Adrenal gland (tissue), 19 donors: ENCODE results near the gene KRTAP10-2. TPM values are rescaled to one million over a fixed set of nuclear protein-coding genes. Genes with fewer than 3 reads are reported as not detected.
"Not testable (repeated sequence)": the region's sequence is repeated elsewhere in the genome, so short reads cannot be mapped to it uniquely, and the experiment has no call there.

Experiments
- DNase-seq, 7 donors: peaks; one replicate each; pipeline ENCODE4 v3.0.0-alpha.2; 2019 to 2020
- H3K27ac ChIP-seq, 5 donors: fragments of 200-600 bp; sonication (generic) in 4 of 5; 1 replicate in 3 of 5; 2 replicates in 2 of 5; pipeline versions ENCODE4 v1.5.1 to v1.8.0; 2016 to 2020; ENCODE audit warnings: mild to moderate bottlenecking in 1 of 5
- H3K27me3 ChIP-seq: fragments of 200-600 bp; 2 replicates; pipeline ENCODE4 v1.8.0; 2021
- H3K36me3 ChIP-seq, 2 donors: fragments of 200-600 bp; replicated peaks in 1 of 2; 1 replicate in 1 of 2; 2 replicates in 1 of 2; pipeline versions ENCODE4 v1.5.1 to v1.8.0; 2018 to 2022
- H3K4me1 ChIP-seq, 2 donors: fragments of 200-600 bp; replicated peaks in 1 of 2; 1 replicate in 1 of 2; 2 replicates in 1 of 2; pipeline versions ENCODE4 v1.5.1 to v1.8.0; 2018 to 2021
- H3K4me3 ChIP-seq, 4 donors: fragments of 200-600 bp; sonication (generic) in 3 of 4; one replicate each; pipeline ENCODE4 v1.5.1; 2016 to 2018
- H3K9me3 ChIP-seq, 3 donors: fragments of 200-600 bp; sonication (generic) in 1 of 3; replicated peaks in 1 of 3; 1 replicate in 2 of 3; 2 replicates in 1 of 3; pipeline versions ENCODE4 v1.5.1 to v1.8.0; 2016 to 2021
- POLR2A ChIP-seq, 2 donors: fragments of 450-650 bp; IDR thresholded peaks; one replicate each; pipeline ENCODE4 v1.6.1; 2017; ENCODE audit warnings: antibody characterized with exemption in 2 of 2, mild to moderate bottlenecking in 2 of 2, moderate library complexity in 1 of 2
- WGBS, 4 donors: extraction: QIAGEN DNeasy Blood & Tissue Kit in 2 of 4; methylation state at CpG; one replicate each; pipeline versions ENCODE4 v1.1.5 to v1.1.7; 2013 to 2017; 5-methylcytosine and 5-hydroxymethylcytosine counted together
- intact Hi-C, 2 donors: fragments of 100-400 bp; cut with DNase I; formaldehyde crosslinking; loops; one replicate each; pipeline versions ENCODE4 v1.14.1 to v1.15.0; 2022 to 2023
- long read RNA-seq, 10 donors: library from polyadenylated mRNA in 3 of 10; unstranded in 2 of 10; stranded (forward) in 1 of 10; transcript quantifications; one replicate each; pipeline ENCODE4 v2.0.0 and lab custom pipeline, GENCODE V29; 2021 to 2026
- polyA plus RNA-seq, 3 donors: library from polyadenylated mRNA; stranded (reverse); fragments of 200-250 nt in 2 of 3; fragments of 350-450 nt in 1 of 3; fragmentation: Illumina TruSeq in 1 of 3; extraction: RNeasy Lipid Tissue Mini Kit (QIAGEN cat#74804) in 1 of 3; gene quantifications; one replicate each; pipeline ENCODE4 v1.2.3, GENCODE V29; 2013 to 2014
- total RNA-seq, 9 donors: library from RNA; depleted of rRNA in 4 of 9; stranded (reverse); fragments of >200 nt in 4 of 9; fragments of 120-200 nt in 1 of 9; fragmentation: NEBNext Ultra II Directional in 1 of 9; extraction: Animal tissue kit (Norgen Biotek cat#: 25700) in 1 of 9; gene quantifications; one replicate each; pipeline versions ENCODE4 v1.1.0 to v1.2.4, GENCODE V29; 2013 to 2023
- TF ChIP-seq, protein P1 (sequence below), 6 experiments: fragments of 450-650 bp in 4 of 6; fragments of 200-600 bp in 2 of 6; sonication (generic) in 1 of 6; IDR thresholded peaks; 1 replicate in 5 of 6; 2 replicates in 1 of 6; pipeline versions ENCODE4 v1.5.1 to v1.8.0; 2016 to 2021; ENCODE audit warnings: antibody characterized with exemption in 6 of 6, mild to moderate bottlenecking in 2 of 6, moderate library complexity in 1 of 6
- donor health status: healthy with polysubstance abuse.
- donor health status: Bipolar disorder and iron deficiency.
- donor health status: DM: yes; HTN: yes; CAD: no.
- donor health status: DM: no; HTN: no; CAD: no.
- donor health status: DM: no; HTN: no; CAD: no.
- donor health status: DM: yes; HTN: yes; CAD: no.

The KRTAP10-2 gene, protein sequence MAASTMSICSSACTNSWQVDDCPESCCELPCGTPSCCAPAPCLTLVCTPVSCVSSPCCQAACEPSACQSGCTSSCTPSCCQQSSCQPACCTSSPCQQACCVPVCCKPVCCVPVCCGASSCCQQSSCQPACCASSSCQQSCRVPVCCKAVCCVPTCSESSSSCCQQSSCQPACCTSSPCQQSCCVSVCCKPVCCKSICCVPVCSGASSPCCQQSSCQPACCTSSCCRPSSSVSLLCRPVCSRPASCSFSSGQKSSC
- total RNA-seq: not detected
- not detected for polyA plus RNA-seq
- long read RNA-seq, donor 1: 0 reads
- long read RNA-seq, donor 2: 0 reads
- long read RNA-seq, donor 3: 0 reads
- long read RNA-seq, donor 4: 0 reads
- long read RNA-seq, donor 5: 0 reads
- long read RNA-seq, donor 6: 0 reads
- long read RNA-seq, donor 7: 0 reads
- long read RNA-seq, donor 8: 0 reads
- long read RNA-seq, donor 9: 0 reads
- long read RNA-seq, donor 10: 0 reads

DNA sequence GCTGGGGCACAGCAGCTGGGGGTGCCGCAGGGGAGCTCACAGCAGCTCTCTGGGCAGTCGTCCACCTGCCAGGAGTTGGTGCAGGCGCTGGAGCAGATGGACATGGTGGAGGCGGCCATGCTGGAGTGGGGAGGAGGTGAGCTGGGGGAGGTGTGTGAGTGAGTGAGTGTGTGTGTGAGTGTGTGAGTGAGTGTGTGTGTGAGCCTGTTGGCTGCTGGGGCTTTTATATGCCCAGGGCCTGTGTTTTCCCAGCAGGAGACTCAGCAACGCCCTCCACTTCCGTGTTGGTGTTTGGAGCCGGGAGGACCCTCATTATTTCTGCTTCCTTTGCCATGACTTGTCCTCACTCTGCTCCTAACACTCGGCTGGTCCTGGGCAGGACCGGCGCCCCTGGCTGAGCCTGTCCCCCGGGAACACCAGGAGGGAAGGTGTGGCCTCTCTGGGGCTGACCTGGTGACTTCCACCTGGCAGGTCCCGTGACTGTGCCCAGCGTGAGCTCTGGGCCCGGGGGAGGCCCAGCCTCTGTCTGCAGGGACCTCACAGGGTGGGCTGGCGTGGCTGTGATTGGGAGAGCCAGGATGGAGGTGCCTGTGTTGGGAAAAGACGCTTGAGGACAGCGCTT lies at the start of gene KRTAP10-2:
Gene KRTAP10-2, minus strand, starts transcription at position 166 of the 622 bp plus-strand sequence. Its CDS starts 47 bp downstream, at position 119.
- no peaks in the 10 kb centered on the region for H3K36me3 ChIP-seq
- H3K27me3 ChIP-seq: peaks cover 14% of the 10 kb centered on the region
- TF ChIP-seq, protein P1, sequence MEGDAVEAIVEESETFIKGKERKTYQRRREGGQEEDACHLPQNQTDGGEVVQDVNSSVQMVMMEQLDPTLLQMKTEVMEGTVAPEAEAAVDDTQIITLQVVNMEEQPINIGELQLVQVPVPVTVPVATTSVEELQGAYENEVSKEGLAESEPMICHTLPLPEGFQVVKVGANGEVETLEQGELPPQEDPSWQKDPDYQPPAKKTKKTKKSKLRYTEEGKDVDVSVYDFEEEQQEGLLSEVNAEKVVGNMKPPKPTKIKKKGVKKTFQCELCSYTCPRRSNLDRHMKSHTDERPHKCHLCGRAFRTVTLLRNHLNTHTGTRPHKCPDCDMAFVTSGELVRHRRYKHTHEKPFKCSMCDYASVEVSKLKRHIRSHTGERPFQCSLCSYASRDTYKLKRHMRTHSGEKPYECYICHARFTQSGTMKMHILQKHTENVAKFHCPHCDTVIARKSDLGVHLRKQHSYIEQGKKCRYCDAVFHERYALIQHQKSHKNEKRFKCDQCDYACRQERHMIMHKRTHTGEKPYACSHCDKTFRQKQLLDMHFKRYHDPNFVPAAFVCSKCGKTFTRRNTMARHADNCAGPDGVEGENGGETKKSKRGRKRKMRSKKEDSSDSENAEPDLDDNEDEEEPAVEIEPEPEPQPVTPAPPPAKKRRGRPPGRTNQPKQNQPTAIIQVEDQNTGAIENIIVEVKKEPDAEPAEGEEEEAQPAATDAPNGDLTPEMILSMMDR (IDR thresholded peaks at IDR 0.05): no peak
- no peaks in the 10 kb centered on the region for H3K4me1 ChIP-seq
- peaks cover 0 to 8% (median 0%) of the 10 kb centered on the region in 3 donors for H3K9me3 ChIP-seq
- H3K4me3 ChIP-seq: no peak within 1 kb of the TSS
- intact Hi-C loops: loop anchor here in 1 of 2 donors (10.0 kb wide), 1 partner anchor 203 kb away; no protein-coding TSS in a partner anchor
- 57 to 66% (median 63%) methylated on average over 14 to 17 of the region's 17 CpGs for WGBS, 4 donors
- peak in 1 of 7 donors; percentile 11 for DNase-seq
- no peak within 1 kb of the TSS for H3K27ac ChIP-seq

DNA sequence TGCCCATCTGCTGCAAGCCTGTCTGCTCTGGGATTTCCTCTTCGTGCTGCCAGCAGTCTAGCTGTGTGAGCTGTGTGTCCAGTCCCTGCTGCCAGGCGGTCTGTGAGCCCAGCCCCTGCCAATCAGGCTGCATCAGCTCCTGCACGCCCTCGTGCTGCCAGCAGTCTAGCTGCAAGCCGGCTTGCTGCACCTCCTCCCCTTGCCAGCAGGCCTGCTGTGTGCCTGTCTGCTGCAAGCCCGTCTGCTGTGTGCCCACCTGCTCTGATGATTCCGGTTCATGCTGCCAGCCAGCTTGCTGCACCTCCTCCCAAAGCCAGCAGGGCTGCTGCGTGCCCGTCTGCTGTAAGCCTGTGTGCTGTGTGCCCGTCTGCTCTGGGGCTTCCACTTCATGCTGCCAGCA lies 49.8 kb upstream of the KRTAP10-2 start:
- H3K27ac ChIP-seq, H3K4me1 ChIP-seq, H3K36me3 ChIP-seq, H3K27me3 ChIP-seq, H3K9me3 ChIP-seq, DNase-seq, intact Hi-C loops, H3K4me3 ChIP-seq: not testable (repeated sequence)
- WGBS, 4 donors: 59 to 74% (median 66%) methylated on average over 8 to 10 of the region's 10 CpGs

DNA sequence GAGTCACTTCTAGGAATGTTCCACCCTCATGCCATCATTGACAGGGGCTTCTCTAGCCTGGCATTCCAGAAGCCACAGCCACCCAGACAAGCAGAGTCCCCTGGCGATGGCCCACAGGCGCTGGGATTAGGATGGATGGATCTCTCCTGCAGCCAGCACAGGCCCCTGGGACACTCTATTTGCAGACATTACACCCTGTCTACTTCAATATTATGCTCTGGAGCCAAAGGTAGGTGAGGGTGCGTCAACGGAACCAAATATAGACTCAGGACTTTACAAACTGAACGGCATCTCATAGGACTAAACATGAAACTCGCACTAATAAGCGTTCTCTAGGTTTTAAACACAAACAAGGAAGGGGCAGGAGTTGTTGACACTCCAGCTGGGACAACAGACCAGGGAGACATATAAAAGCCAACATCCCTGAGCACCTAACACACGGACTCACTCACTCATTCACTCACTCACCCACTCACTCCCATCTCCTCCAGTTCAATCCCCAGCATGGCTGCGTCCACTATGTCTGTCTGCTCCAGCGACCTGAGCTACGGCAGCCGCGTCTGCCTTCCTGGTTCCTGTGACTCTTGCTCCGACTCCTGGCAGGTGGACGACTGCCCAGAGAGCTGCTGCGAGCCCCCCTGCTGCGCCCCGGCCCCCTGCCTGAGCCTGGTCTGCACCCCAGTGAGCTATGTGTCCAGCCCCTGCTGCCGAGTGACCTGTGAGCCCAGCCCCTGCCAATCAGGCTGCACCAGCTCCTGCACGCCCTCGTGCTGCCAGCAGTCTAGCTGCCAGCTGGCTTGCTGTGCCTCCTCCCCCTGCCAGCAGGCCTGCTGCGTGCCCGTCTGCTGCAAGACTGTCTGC lies 49.0 kb upstream of the KRTAP10-2 start, which contains the start of gene KRTAP10-7:
Gene KRTAP10-7, plus strand, starts transcription at position 480 of the 861 bp plus-strand sequence. Its CDS starts 25 bp downstream, at position 505.
- H3K27me3 ChIP-seq, intact Hi-C loops, H3K27ac ChIP-seq, H3K4me3 ChIP-seq, H3K36me3 ChIP-seq, H3K9me3 ChIP-seq, DNase-seq, H3K4me1 ChIP-seq: not testable (repeated sequence)
- WGBS, 4 donors: 62 to 71% (median 64%) methylated on average over 14 to 23 of the region's 23 CpGs

GRCh38 chr21:44599264-44600029 lies 48.1 kb upstream of the KRTAP10-2 start:
- DNase-seq: no peak
- Histone ChIP-seq H3K27me3 (peaks cover 8% of the 10 kb centered on the region), H3K9me3 (no peaks in the 10 kb centered on the region), H3K36me3 (no peaks in the 10 kb centered on the region), H3K4me3 (no peak overlapping the region), H3K27ac (no peak overlapping the region), H3K4me1 (no peaks in the 10 kb centered on the region)
- TF ChIP-seq, protein P1 (IDR thresholded peaks at IDR 0.05): no peak
- no peak for TF ChIP-seq POLR2A (IDR thresholded peaks at IDR 0.05)
- 68 to 76% (median 71%) methylated on average over 8 of the region's 8 CpGs for WGBS, 4 donors
- intact Hi-C loops: no loop called here
